Esophagus (tissue), 2 donors: Measurements from ENCODE around the gene SLCO4A1. TPM values are rescaled to one million over a fixed set of nuclear protein-coding genes. Genes with fewer than 3 reads are reported as not detected.
A peak's percentile ranks its signal among the peaks of the same experiment; 100 is the strongest.

Experiments used
- H3K27ac ChIP-seq, 2 donors: one replicate each; pipeline ENCODE4 v1.5.1; 2013; ENCODE audit warnings: low read depth in 2 of 2, mild to moderate bottlenecking in 2 of 2, inconsistent platforms in 1 of 2, low read length in 1 of 2, moderate library complexity in 1 of 2
- H3K27me3 ChIP-seq, 2 donors: one replicate each; pipeline ENCODE4 v1.6.1; 2013; ENCODE audit warnings: low read length in 2 of 2, control low read depth in 1 of 2, mild to moderate bottlenecking in 1 of 2; ENCODE audit not compliant: insufficient read depth in 2 of 2, control insufficient read depth in 1 of 2
- H3K36me3 ChIP-seq, 2 donors: one replicate each; pipeline ENCODE4 v1.6.1; 2013; ENCODE audit warnings: low read length in 1 of 2; ENCODE audit not compliant: control insufficient read depth in 2 of 2, insufficient read depth in 2 of 2
- H3K4me1 ChIP-seq, 2 donors: one replicate each; pipeline ENCODE4 v1.6.1; 2013; ENCODE audit warnings: low read length in 1 of 2; ENCODE audit not compliant: control insufficient read depth in 2 of 2, insufficient read depth in 2 of 2
- H3K4me3 ChIP-seq, 2 donors: one replicate each; pipeline ENCODE4 v1.5.1; 2013; ENCODE audit warnings: low read length in 2 of 2, mild to moderate bottlenecking in 2 of 2, low read depth in 1 of 2, moderate library complexity in 1 of 2
- H3K9me3 ChIP-seq, 2 donors: one replicate each; pipeline ENCODE4 v1.6.1; 2013; ENCODE audit warnings: mild to moderate bottlenecking in 2 of 2, low read depth in 1 of 2, low read length in 1 of 2, moderate library complexity in 1 of 2; ENCODE audit not compliant: control insufficient read depth in 2 of 2, insufficient read depth in 1 of 2
- WGBS, 2 donors: extraction: QIAGEN DNeasy Blood & Tissue Kit; methylation state at CpG; one replicate each; pipeline ENCODE4 v1.1.7; 2013; 5-methylcytosine and 5-hydroxymethylcytosine counted together
- polyA plus RNA-seq, 2 donors: library from polyadenylated mRNA; stranded (reverse); fragments of 200-250 nt; gene quantifications; one replicate each; pipeline ENCODE4 v1.2.3, GENCODE V29; 2013
- donor health status: healthy with polysubstance abuse.
- donor health status: Bipolar disorder and iron deficiency.

The SLCO4A1 gene
- polyA plus RNA-seq, 2 donors = 12.5 to 29.3 TPM

DNA sequence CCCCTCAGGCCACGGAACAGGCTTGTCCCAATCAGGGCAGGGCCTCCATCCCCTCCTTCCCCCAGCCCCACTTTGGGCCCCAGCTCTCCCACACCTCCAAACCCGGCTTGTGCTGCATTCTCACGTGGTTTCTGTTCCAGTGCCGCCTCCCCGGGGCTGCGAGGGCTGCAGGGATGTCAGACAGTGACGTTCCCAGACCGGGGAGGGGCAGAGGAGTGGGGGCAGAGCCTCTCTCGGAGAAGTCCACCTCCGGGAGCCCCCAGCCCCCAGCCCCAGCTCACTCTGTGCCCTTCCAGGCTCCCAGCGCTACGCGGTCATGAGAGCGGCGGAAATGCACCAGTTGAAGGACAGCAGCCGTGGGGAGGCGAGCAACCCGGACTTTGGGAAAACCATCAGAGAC is 18.5 kb downstream of the SLCO4A1 start:
- no peaks in the 10 kb centered on the region for H3K27me3 ChIP-seq
- no peak overlapping the region for H3K27ac ChIP-seq
- no peak overlapping the region for H3K4me3 ChIP-seq
- peaks cover 0 to 3% of the 10 kb centered on the region in 2 donors for H3K9me3 ChIP-seq
- H3K36me3 ChIP-seq = peaks cover 0 to 6% of the 10 kb centered on the region in 2 donors
- WGBS, 2 donors = 76 to 78% methylated on average over 18 of the region's 18 CpGs
- peaks cover 0 to 21% of the 10 kb centered on the region in 2 donors for H3K4me1 ChIP-seq

DNA sequence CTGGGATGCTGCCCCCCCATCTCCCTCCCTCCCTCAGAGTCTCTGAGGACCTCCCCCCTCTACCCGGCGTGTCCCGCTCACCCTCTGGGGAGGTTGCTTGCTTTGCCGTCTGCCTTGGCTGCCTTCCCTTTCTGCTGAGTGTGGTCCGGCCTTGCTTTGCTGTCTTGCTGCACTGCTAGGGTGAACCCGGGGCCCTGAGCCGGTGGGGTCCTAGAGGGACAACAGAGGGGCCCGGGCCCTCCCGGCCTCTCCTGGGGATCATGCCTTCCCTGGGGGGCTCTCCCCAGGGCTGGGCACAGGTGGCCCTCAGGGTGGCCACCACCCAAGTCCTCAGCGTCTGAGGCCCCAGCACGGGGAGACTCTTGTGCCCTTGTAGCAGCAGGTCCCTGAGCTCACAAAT is 19.3 kb downstream of the SLCO4A1 start:
- Histone ChIP-seq H3K4me1 (peaks cover 0 to 14% of the 10 kb centered on the region in 2 donors), H3K27me3 (no peaks in the 10 kb centered on the region), H3K4me3 (no peak overlapping the region), H3K9me3 (peaks cover 0 to 3% of the 10 kb centered on the region in 2 donors), H3K36me3 (peaks cover 0 to 6% of the 10 kb centered on the region in 2 donors), H3K27ac (no peak overlapping the region)
- 84 to 89% methylated on average over 11 of the region's 11 CpGs for WGBS, 2 donors

- WGBS, 2 donors = 53 to 55% methylated on average over 6 of the region's 6 CpGs
- Histone ChIP-seq H3K4me1 (peaks cover 0 to 8% of the 10 kb centered on the region in 2 donors), H3K27ac (no peak overlapping the region), H3K9me3 (peaks cover 0 to under 1% of the 10 kb centered on the region in 2 donors), H3K4me3 (no peak overlapping the region), H3K36me3 (no peaks in the 10 kb centered on the region), H3K27me3 (no peaks in the 10 kb centered on the region)
Observed at GRCh38 chr20:62662422-62662821, 20.1 kb downstream of the SLCO4A1 start.

DNA sequence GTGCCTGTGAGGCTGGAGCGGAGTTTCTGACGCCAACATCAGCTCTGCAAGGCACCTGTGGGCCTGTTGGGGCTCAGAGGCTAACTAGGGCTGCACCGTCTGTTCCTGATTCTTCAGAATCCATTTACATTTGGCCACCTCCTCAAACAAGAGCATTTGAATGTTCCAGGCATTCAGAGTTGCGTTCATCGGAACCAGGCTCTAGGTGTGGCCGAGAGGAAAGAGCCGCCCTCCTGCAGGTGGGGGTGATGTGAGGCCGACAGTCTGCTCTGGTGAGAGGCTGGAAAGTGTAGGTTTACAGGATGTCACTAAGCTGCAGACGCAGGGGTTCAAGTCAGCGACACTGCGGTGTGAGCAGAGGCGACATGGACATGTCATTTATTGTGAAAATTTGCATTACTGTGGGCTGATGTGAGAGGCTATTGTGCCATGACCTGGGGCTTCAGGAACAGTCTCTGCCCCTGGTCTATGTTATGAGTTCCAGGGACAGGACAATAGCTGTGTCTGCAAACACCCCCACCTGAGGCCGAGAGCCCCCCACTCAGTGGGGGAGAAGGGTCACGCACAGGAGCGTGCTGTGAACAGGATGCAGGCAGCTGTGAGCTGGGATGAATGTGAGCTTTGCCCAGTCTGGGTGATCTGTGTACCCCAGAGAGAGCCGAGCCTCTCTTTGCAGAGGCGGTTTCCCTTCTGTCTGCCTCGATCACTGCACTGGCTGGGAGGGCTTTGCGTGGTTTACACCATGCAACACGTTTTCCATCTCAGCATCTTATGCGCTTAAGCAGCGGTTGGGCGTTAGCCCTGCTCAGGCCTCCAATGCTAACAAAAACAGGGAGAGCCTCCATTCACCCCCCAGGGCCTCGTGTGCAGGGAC is 21.1 kb downstream of the SLCO4A1 start:
- Histone ChIP-seq H3K4me3 (no peak overlapping the region), H3K36me3 (no peaks in the 10 kb centered on the region), H3K9me3 (peaks cover 0 to 2% of the 10 kb centered on the region in 2 donors), H3K27ac (no peak overlapping the region), H3K4me1 (peaks cover 0 to 3% of the 10 kb centered on the region in 2 donors), H3K27me3 (no peaks in the 10 kb centered on the region)
- WGBS, 2 donors = 74 to 80% methylated on average over 24 of the region's 24 CpGs

DNA sequence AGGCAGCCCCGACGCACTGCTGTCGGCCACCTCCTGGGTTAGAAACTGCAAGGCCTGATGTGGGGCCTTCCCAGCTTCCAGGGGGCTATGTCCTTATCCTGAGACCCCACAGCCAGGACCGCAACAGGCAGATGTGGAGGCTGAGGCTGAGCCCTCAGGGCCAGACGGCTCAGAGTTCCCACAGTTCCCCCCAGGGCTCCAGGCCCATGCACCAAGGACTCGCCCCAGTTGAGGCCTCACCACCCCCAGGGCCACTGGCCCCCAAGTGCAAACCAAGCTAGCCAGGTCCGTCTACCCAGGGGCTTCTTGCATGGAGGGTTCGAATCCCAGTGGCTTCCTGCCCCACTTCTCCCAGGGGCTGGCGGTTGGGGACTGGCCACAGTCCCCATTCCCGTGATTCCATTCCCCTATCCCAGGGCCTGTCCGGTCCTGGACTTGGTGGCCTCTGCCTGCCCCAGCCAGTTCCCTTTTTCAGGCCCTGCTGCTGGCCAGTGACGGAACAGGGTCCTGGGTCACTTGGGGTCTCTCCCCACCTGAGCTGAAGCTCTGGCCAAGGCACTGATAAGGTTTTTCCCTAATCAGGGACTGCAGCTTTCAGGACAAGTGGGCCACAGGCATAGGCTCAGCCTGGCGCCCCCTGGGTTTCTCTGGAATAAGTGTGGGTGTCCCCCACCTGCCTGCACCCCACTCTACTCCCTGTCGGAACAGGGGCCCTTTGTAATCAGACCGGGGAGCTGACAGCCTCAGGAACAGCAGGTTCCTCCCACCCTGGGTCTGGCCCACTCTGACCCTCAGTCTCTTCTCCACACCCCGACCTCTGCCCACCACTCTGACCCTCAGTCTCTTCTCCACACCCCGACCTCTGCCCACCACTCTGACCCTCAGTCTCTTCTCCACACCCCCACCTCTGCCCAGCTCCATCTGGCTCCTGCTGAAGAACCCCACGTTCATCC is 22.0 kb downstream of the SLCO4A1 start:
- no peak overlapping the region for H3K4me3 ChIP-seq
- H3K36me3 ChIP-seq = no peaks in the 10 kb centered on the region
- H3K4me1 ChIP-seq = peaks cover 0 to 3% of the 10 kb centered on the region in 2 donors
- no peaks in the 10 kb centered on the region for H3K27me3 ChIP-seq
- H3K27ac ChIP-seq = no peak overlapping the region
- H3K9me3 ChIP-seq = peaks cover 0 to 2% of the 10 kb centered on the region in 2 donors
- 89 to 91% methylated on average over 18 of the region's 18 CpGs for WGBS, 2 donors

- no peak overlapping the region for H3K27ac ChIP-seq
- H3K4me1 ChIP-seq = peaks cover 0 to 3% of the 10 kb centered on the region in 2 donors
- peaks cover 0 to 2% of the 10 kb centered on the region in 2 donors for H3K36me3 ChIP-seq
- 86 to 91% methylated on average over 9 to 12 of the region's 12 CpGs for WGBS, 2 donors
- no peaks in the 10 kb centered on the region for H3K27me3 ChIP-seq
- H3K9me3 ChIP-seq = peaks cover 0 to 2% of the 10 kb centered on the region in 2 donors
- peak overlapping the region in 1 of 2 donors; percentile 3 for H3K4me3 ChIP-seq
Observed at GRCh38 chr20:62665153-62665754, 23.0 kb downstream of the SLCO4A1 start.

GRCh38 chr20:62665826-62666735 is 23.8 kb downstream of the SLCO4A1 start:
- Histone ChIP-seq H3K27me3 (no peaks in the 10 kb centered on the region), H3K27ac (peak overlapping the region in 1 of 2 donors; percentile 23), H3K4me1 (peaks cover 0 to 3% of the 10 kb centered on the region in 2 donors), H3K4me3 (no peak overlapping the region), H3K9me3 (peaks cover 0 to 2% of the 10 kb centered on the region in 2 donors), H3K36me3 (peaks cover 0 to 2% of the 10 kb centered on the region in 2 donors)
- 59 to 61% methylated on average over 27 to 28 of the region's 33 CpGs for WGBS, 2 donors

- H3K4me1 ChIP-seq = peaks cover 0 to 3% of the 10 kb centered on the region in 2 donors
- no peaks in the 10 kb centered on the region for H3K27me3 ChIP-seq
- peaks cover 0 to 2% of the 10 kb centered on the region in 2 donors for H3K36me3 ChIP-seq
- peak overlapping the region in 1 of 2 donors; percentile 23 for H3K27ac ChIP-seq
- peaks cover 0 to 2% of the 10 kb centered on the region in 2 donors for H3K9me3 ChIP-seq
- no peak overlapping the region for H3K4me3 ChIP-seq
- 47 to 48% methylated on average over 27 of the region's 27 CpGs for WGBS, 2 donors
Observed at GRCh38 chr20:62666736-62667529, 24.6 kb downstream of the SLCO4A1 start.
